Smooth muscle cell of the brain vasculature (primary cell): Measurements from ENCODE around the gene CENPW.

Experiments used
- DNase-seq: peaks from one replicate; pipeline ENCODE4 v3.0.0-alpha.2; 2012; ENCODE audit warnings: low read depth, low spot score

The CENPW gene

GRCh38 chr6:126373344-126373743 lies 33.4 kb downstream of the CENPW start:
- no peak for DNase-seq

- DNase-seq = no peak
Measured at GRCh38 chr6:126374372-126374771, 34.5 kb downstream of the CENPW start.

DNA sequence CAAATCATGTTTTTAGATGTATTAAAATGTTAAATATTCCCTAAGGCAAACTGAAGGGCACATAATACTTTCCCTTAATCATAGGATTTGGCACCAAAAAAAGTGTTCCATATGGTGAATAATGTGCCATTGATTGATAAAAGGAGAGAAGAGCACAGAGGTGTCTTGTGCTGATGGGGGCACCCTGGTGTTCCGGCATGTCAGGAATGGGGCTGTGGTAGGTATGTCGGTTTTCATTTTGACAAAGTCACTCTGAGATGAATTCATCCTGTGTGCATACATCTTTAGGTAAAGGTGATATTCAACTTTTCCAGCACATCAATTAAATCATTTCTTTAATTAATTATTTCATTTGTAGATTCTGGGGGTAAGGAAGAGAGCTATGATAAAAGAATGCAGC lies 36.8 kb downstream of the CENPW start:
- no peak for DNase-seq

GRCh38 chr6:126377594-126378153 lies 37.8 kb downstream of the CENPW start:
- no peak for DNase-seq

GRCh38 chr6:126380072-126380583 lies 40.2 kb downstream of the CENPW start:
- DNase-seq = no peak

DNA sequence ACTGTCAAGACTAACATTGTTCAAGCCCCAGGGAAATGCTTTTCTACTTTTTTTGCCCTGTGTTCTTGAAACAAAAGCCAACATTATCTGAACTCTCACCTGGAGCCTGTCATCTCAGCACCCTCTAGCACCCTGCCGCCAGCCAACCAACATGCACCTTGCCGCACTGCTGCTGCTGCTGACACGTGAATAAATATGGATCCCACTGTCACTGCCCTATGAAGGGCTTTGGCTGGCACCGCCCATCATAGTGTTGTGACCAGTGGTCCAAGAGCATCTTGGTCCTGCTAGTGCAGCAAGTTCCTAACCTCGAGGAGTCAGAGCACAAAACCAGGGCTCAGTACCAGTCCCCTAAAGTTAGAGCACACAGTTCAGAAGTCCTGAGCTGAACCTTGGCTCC lies 41.6 kb downstream of the CENPW start:
- DNase-seq = no peak

DNA sequence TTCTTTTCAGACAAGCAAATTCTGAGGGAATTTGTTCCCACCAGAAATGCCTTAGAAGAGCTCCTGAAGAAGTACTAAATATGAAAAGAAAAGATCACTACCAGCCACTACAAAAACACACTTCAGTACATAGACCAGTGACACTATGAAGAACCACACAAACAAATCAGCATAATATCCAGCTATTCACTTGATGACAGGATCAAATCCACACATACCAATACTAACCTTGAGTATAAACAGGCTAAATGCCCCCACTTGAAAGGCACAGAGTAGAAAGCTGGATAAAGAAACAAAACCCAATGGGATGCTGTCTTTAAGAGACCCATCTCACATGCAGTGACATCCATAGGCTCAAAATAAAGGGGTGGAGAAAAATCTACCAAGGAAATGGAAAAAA lies 43.3 kb downstream of the CENPW start:
- no peak for DNase-seq

DNA sequence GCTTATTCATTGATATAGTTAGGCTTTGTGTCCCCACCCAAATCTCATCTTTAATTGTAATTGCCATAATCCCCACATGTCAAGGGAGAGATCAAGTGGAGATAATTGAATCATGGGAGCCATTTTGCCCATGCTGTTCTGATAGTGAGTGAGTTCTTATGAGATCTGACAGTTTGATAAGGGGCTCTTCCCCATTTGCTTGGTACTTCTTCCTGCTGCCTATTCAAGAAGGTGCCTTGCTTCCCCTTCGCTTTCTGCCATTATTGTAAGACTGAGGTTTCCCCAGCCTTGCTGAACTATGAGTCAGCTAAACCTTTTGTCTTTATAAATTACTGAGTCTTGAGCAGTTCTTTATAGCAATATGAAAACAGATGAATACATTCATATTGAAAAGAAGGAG lies 45.6 kb downstream of the CENPW start:
- no peak for DNase-seq

DNA sequence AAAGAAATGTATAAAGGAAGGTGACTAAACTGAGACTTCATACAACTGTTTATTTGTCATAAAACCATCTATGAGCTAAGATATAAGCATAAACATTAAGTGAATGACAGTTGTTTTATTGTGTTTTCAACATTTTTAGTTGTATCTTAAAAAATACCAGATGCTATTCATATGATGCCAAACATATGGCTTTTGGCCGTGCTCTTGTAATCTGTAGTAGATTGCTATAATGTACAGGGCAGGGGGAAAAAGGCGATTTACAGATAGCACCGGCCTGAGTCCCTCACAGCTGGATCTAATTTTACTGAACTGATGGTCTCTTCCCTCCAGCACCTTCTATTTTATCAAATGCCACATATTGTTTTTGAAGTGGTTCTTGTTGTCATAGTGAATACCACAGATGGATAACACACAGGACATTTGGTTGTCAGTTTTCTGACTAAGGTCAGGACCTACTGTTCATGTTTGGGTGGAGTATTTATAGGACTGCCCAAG lies 48.2 kb downstream of the CENPW start:
- DNase-seq = no peak

GRCh38 chr6:126396131-126396530 lies 56.2 kb downstream of the CENPW start:
- DNase-seq = no peak
